Bone marrow (tissue), 2 donors: ENCODE measurements around the gene TTC3.
"Not testable (repeated sequence)": the region's sequence is repeated elsewhere in the genome, so short reads cannot be mapped to it uniquely, and the experiment has no call there.

Source experiments
- DNase-seq, 2 donors: peaks; one replicate each; lab custom pipeline; 2025; lab: John Stamatoyannopoulos, UW

Gene TTC3

DNA sequence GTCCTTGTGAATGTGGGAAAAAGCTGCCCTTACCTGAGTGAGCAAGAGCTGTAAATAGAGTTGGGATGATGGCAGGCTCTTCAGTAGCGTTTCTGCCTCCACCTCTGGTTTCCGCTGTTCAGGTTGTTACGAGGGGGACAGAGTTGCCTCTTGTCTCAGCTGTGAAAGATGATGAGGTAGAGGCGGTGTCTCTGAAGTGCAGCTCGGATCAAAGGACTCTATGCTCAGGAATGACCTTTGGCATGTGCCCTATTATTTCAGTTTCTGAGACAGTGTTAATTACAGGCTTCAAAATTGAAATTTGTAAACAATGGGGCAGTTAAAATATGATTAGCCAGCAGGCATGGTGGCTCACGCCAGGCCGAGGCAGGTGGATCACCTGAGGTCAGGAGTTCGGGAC lies 123.8 kb downstream of the TTC3 start:
- no peak for DNase-seq

DNA sequence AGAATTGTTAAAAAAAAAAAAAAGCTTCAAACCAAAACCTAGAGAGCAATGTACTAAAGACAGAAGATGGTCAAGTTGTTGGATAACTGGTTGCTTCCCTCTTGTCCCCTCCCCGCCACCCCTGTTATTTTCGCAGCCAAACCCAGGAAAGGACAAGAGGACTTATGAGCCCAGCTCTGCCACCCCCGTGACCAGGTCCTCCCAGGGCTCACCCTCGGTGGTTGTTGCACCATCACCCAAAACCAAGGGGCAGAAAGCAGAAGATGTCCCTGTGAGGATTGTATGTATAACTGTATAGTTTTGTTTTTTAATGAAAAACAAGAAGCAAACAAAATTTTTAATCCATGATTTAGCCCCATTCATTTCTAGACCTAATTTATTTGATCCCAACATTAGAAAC lies 124.7 kb downstream of the TTC3 start:
- no peak for DNase-seq

DNA sequence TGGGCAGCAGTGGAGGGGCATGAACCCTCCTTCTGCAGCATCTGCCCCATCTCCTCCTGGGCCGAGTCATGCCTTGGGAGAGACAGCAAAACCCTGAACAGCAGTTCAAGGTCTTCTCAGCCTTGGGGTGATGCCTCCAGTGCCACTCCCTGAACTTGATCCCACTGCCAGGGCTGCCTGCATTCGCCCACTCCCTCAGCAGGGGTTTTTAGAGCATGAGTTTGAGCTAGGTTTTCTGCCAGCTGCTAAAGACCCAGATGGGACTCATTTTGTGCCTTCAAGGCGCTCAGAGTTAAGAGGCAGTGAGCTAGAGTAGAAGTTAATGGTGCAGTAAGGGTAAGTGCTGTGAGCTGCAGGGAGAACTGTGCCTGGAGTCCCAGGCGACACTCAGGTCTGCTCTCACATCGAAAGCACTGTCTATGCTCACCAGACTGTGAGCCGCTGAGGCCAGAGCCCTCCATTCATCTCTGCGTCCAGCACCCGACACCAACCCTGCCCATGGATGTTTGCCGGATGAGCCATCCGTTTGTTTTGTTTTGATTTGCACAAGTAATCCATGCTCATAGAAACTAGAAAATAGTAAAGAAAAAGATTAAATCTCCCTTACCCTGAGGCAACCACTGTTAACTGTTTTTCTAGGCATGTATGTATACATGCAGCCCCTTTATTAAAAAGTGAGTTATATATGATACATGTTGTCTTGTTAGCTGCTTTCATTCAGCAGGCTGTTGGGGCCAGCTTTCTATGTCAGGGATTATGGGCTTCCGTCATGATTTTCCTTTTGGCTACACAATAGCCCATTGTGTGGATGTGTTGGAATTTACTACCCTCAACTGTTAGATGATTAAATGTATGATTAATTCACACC lies 126.2 kb downstream of the TTC3 start:
- no peak for DNase-seq

DNA sequence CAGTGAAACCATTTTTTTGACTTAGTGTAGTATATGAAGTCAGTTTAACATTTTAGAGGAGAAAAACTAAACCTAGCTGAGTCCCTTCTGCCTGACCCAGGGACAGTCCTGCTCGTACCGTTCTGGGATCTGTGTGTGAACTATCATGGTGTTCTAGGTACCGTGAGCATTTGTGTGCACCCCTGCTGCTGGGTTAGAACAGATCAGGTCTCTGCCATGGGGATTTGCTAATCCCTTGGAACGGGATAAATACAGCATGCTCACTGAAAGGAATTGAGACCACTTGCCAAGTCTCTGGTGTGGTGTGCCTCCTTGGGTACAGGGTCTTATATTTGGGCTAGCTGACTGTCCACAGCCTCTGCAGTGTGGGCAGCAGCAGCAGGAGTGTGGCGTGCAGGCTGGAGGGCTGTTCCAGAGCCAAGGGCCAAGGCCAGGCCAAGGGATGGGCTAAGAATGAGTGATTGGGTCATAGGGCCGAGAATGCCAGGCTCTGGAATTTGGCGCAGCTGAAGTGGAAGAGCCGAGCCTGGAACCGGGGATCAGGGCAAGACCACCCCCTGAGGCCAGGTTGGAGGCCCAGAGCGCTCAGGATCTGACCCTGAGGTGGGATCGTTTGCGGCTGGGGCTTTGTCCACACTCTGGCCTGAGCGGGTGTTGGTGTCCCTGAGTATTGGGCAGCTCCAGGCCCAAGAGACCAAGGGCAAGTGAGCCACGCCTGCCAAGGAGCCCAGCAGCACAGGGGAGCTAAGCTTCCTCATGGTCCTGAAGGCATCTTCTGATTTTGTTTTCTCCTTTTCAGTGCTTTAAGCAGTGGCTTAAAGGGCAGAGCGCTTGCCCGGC lies 127.8 kb downstream of the TTC3 start:
- DNase-seq = no peak

DNA sequence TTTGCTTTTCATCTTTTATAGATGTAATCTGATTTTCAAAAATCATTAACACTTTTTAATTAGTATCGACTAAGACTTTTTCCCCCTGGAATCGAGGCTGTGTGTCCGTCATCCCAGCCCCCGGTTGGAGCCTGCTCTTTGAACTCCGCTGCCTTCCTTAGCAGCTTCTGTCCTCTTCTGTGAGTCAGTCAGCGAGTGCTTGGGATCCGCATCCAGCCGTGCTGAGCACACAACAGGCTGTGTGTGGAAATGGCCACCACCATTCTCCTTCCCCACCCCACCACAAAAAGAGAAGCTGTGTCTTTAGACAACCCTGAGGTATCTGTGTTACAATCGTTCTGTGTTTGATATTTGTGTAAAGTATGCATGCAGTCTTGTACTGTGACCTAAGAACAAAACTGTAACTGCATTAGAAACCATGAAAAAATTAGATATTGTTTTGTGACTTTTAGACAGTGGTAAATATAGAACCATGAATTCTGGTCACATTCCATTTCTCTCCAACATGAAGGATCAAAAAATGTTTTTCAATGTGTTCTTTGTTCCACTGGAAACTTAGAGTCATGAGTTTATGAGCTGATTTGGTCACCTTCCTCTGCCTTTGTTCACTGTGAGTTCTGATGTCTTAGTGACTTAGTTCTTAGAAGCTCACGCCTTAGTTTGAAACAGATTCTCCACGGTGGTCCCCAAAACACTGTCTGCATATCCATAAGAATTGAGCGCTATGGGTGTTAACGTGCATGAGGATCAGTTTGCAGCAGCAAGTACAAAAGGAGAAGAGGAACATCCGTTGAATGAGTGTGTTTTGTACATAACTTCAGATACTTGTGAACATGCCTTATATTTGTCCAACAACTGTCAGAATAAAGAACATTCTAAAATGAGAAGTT lies 129.4 kb downstream of the TTC3 start:
- no peak for DNase-seq

DNA sequence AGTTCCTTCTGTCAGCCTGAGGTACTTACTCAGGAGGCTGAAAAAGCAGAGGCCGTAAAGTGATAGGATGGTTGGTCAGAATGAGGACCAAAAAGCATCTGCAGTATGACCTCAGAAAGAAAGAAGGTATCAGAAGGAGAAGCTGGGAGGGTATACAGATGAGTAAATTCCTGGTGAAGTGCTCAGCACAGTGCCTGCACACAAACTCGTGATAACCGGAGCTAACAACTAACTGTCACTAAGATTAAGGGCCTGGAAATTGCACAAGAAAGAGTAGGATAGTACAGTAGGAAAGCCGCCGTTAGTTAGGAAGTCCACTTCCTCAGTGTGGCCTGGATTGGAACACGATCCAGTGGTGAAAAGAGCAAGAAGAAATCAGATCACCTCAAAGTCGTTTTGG lies 131.5 kb downstream of the TTC3 start:
- no peak for DNase-seq

DNA sequence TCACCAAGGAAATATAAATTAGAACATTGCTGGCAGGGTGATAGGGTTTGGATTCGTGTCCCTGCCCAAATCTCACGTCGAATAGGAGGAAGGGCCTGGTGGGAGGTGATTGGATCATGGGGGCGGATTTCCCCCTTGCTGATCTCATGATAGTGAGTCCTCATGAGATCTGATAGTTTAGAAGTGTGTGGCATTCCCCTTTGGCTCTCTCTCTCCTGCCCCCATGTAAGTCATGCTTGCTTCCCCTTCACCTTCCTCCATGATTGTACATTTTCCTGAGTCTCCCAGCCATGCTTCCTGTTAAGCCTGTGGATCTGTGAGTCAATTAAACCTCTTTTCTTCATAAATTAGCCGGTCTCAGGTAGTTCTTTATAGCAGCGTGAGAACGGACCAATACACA lies 133.4 kb downstream of the TTC3 start:
- DNase-seq = no peak

DNA sequence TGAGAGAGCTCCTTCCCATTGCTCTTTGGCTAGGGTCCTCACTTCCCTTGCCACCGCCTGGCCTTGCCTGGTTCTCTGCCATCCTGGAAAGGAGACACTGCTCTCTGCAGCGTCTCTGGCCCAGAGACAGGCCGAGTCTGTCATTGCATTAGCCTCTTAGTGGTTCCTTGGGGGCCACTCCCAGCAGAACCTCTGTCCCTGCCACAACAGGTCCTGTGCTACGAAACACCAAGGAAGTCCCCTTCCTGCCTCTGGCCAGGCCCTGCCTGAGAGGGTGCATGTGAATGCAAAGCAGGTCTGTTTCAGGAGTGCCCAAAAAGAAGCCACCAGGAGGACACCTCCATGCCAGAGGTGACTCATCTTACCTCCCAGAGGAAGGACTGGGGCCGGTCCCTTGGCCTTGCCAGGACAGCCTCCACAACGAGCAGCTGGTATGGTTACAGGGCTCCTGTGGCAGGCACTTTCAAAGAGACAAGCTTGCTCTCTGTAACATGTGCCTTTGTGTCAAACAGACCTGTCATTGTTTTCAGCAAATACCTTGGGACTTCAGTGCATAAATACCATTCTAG lies 134.5 kb downstream of the TTC3 start:
- no peak for DNase-seq

DNA sequence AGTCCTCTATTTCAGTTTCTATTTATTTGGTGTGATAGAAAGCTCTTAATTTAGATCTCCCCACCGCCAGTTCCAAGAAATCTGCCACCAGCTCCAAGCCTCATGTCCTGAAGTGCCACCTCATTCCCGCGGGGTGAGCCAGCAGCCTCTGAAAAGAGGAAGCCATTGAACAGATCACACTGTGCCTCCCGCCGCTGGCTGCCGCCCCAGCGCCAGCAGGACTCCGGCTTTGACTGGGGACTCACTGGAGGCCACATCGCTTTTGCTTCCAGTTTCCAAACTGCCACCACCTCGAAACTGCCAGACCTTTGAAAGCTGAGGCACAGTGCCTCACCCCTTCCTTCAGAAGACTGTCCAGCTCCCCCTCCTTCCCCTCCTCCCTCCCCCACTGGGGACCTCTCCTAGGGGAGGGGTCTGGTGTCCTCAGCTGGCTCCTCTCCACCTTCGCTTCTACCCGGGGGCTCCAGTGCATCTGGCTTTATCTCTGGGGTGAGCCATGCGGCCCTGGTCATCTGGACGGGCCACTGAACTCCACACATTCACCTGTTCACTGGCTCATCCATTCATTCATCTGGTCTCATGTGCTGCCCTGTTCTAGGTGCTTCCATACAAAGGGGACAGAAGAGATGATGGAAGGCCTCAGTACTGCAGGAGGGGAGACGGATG lies 135.1 kb downstream of the TTC3 start:
- peak; percentile 47 to 77 for DNase-seq

DNA sequence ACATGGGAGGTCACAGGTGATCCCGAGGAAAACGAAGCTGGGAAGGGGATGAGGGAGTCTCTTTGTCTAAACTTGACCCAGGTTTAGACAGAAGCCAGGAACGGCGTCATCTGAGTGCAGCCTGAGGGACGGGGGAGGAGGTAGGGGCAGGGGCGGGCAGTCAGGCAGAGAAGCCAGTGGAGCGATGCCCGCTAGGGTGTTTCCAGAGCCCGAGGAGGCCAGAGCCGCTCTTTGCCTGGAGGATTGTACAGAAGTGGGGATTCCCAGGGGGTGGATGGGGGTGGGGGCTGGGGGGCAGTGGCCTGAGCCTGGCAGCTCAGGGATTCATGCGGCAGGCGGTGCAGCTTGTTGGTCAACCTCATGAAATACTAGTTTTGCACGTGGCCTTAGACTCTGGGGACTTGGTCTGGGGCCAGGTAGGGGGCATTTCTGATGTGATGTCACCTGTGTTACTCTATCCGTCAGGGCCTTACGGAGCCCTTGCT lies 135.7 kb downstream of the TTC3 start:
- no peak for DNase-seq

DNA sequence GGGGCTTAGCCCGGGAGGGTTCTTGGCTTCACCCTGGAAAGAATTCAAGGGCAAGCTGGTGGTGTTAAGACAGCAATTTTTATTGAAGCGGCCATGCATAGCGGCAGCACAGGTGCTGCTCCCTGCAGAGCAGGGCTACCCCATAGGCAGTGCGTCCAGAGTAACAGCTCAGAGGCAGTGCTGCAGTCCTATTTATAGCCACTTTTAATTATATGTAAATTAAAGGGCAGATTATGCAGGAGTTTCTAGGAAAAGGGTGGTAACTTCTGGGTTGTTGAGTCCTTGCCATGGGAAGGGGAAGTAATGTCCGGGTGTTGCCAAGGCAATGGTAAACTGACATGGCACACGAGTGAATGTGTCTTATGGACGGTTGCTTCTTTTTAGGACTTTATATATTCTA lies 137.1 kb downstream of the TTC3 start:
- no peak for DNase-seq

DNA sequence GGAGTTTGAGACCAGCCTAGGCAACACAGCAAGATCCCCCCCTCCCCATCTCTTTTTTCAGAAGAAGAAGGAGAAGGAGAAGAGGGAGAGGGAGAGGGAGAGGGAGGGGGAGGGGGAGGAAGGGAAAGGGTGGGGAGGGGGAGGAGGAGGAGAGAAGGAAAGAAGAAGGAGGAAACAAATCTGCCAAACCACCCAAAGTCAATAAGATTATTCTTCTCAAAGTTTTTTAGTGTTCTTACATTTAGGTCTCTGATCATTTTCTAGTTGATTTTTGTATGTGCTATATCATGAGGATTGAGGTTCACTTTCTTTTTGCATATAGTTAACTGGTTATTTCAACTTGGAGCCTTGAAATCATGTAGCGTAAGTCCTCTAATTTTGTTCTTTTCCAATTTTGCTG lies 137.7 kb downstream of the TTC3 start:
- DNase-seq = no peak

DNA sequence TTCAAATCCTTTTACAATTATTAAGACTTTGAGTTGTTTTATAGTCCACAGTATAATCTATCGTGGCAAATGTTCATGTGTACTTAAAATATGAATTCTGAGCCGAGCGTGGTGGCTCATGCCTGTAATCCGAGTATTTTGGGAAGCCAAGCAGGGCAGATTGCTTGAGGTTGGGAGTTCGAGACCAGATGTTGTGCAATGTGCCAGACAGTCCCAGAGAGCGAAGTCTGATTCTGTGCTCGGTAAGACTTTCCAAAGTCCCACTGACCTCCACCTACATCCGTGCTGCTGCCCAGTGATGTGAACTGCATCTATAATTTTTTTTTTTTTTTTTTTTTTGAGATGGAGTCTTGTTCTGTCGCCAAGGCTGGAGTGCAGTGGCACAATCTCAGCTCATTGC lies 141.9 kb downstream of the TTC3 start:
- no peak for DNase-seq

DNA sequence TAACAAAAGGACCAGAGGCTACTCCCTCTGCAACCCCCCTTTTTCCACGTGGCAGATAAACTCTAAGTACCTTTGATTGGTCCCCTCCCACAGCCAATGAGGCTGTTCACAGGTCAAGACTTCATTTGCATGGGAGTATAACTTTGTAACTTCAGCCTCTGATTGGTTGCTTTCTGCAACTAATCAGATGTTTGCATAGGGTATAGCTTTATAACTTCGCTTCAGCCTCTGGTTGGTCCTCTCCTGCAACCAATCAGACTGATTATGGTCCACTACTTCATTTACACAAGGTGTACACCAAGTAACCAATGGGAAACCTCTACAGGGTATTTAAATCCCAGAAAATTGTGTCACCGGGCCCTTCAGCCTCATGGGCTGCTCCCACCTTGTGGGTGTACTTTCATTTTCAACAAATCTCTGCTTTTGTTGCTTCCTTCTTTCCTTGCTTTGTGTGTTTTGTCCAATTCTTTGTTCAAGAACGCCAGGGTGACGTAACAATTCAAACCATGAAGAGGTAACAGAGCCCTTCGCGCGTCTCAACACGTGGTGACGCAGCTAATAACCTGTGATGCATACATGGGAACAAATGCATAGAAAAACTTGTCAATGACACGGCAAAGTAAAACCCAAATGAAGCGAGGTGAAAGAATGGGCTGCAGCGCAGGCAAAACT lies 146.8 kb downstream of the TTC3 start:
- DNase-seq = no peak

DNA sequence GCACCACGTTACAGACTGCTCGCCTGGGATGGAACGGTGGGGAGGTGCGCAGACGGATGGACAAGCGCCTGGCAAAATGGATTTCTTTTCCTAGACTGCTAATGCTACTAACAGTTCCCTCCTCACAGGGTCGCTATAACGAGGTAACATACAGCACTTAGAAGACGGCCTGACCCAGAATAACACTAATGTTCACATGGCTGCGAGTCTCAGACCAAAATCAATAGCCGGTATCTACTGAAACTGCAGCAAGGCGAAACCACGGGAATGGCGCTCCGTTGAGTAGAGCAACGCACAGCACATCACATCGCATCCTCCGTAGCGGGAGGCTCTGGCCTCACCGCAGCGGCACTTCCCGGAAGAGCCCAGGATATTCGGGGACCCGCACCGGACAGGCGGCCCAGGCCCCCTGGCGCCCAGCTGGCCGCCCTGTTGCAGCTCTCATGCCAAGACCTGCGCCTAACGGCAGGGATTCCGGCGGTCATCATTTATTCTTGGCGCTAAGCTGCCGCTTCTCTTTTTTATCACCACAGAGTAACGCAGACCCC lies 147.5 kb downstream of the TTC3 start:
- DNase-seq = peak; percentile 42 to 43

DNA sequence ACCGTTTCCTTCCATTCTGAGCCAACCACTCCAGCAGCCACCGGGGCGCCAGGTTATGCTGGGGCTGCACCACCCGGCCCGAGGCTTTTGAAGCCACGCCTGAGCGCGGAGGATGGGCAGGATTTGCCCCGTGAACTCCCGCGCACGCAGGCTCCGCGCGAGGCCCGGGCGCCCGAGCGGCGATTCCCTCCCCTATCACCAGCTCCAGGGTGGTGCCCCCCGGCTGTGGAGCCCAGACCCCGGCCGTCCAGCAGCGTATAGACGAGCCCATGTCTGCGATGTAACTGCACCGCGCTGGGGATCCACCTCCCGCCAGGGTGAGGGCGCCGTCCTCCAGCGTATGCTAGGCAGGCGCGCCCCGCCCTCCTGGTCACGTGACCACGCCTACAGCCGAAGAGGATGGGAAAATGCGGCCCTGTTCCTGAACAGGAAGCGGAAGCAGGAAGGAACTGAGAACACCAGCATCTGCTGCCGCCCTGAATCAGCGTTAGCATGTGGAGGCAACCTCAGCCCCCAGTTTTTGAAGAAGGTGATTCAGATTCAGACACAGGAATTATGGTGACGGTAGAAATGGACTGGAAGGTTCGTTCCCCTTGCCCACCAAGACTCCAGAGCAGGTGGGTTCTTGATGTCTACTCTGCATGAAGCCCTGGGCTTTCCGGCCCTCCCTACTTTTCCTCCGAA lies 148.1 kb downstream of the TTC3 start:
- peak; percentile 70 to 89 for DNase-seq

DNA sequence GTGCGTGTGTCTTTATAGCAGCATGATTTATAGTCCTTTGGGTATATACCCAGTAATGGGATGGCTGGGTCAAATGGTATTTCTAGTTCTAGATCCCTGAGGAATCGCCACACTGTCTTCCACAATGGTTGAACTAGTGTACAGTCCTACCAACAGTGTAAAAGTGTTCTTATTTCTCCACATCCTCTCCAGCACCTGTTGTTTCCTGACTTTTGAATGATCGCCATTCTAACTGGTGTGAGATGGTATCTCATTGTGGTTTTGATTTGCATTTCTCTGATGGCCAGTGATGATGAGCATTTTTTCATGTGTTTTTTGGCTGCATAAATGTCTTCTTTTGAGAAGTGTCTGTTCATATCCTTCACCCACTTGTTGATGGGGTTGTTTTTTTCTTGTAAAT lies 149.2 kb downstream of the TTC3 start:
- not testable (repeated sequence) for DNase-seq

DNA sequence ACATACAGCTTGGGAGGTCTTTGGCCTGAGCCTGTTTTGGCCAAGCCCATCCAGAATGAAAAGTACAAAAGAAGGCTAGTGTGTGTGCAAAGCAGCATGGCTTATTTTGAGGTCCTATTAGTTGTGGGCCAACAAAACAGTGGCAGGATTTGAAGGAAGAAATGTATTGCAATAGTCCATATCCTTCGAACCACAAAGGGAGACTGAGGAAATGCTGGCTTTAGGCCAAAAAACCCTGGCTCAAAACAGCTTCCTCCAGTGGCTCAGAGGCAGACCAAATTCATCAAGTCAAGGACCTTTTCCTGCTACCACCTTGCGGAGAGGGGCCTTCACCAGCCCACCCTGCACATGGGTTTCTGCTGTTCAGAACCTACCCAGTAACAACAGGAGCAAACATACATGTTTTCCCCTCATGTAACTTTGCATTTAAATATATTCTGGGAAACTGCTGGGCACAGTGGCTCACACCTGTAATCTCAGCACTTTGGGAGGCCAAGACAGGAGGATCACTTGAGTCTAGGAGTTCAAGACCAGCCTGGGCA lies 150.8 kb downstream of the TTC3 start:
- no peak for DNase-seq
